Endothelial cell (in vitro differentiated cells): ENCODE measurements around the gene ANXA8. TPM values are rescaled to one million over a fixed set of nuclear protein-coding genes. Genes with fewer than 3 reads are reported as not detected.
"Not testable (repeated sequence)": the region's sequence is repeated elsewhere in the genome, so short reads cannot be mapped to it uniquely, and the experiment has no call there.

Experiments
- DNase-seq: peaks from one replicate; pipeline ENCODE4 v3.0.0; 2021; ENCODE audit warnings: low spot score
- H3K27ac Mint-ChIP-seq: one replicate; pipeline ENCODE4 v1.8.0; 2021; ENCODE audit warnings: mixed read lengths, inconsistent platforms; ENCODE audit not compliant: unreplicated experiment
- H3K27me3 Mint-ChIP-seq: one replicate; pipeline ENCODE4 v1.8.0; 2021; ENCODE audit warnings: mild to moderate bottlenecking, moderate library complexity, mixed read lengths, inconsistent platforms; ENCODE audit not compliant: unreplicated experiment
- H3K36me3 Mint-ChIP-seq: one replicate; pipeline ENCODE4 v1.8.0; 2021; ENCODE audit warnings: mild to moderate bottlenecking, low read depth, mixed read lengths, inconsistent platforms; ENCODE audit not compliant: unreplicated experiment
- H3K4me1 Mint-ChIP-seq: one replicate; pipeline ENCODE4 v1.8.0; 2021; ENCODE audit warnings: mild to moderate bottlenecking, mixed read lengths, inconsistent platforms; ENCODE audit not compliant: unreplicated experiment
- H3K4me3 Mint-ChIP-seq: one replicate; pipeline ENCODE4 v1.8.0; 2021; ENCODE audit warnings: mild to moderate bottlenecking, mixed read lengths, inconsistent platforms; ENCODE audit not compliant: unreplicated experiment
- H3K9me3 Mint-ChIP-seq: one replicate; pipeline ENCODE4 v1.8.0; 2021; ENCODE audit warnings: mixed read lengths, inconsistent platforms; ENCODE audit not compliant: unreplicated experiment
- total RNA-seq: library from RNA; stranded (reverse); fragmentation: NEBNext Ultra II Directional; extraction: Animal tissue kit (Norgen Biotek cat#: 25700); gene quantifications from one replicate; pipeline ENCODE4 v1.2.1, GENCODE V29; 2021; ENCODE audit not compliant: unreplicated experiment

ANXA8 gene
- total RNA-seq, 1 donor from 2014 or later, result not detected

DNA sequence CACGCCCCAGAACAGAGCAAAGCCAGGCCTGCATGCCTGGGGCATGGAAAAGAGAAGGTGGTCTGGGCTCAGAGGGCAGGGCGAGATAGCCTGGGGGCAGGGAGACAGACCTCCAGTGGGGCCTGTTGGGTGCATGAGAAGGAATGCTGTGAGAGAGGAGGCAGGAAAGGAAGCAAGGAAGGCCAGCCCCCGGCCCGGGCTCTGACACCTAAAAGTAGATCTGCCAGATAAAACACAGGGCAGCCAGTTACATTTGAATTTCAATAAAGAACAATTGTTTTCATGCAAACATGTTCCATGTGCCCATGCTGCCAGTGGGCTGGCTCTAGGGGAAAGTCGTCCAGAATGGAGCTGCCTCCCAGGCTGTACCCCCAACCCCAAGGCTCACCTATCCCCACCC is 5.8 kb downstream of the ANXA8 start:
- not testable (repeated sequence) for H3K27ac Mint-ChIP-seq, H3K27me3 Mint-ChIP-seq, H3K36me3 Mint-ChIP-seq, H3K4me3 Mint-ChIP-seq, H3K9me3 Mint-ChIP-seq, DNase-seq, H3K4me1 Mint-ChIP-seq

- not testable (repeated sequence) for H3K4me3 Mint-ChIP-seq, H3K27me3 Mint-ChIP-seq, H3K4me1 Mint-ChIP-seq, DNase-seq, H3K9me3 Mint-ChIP-seq, H3K27ac Mint-ChIP-seq, H3K36me3 Mint-ChIP-seq
Observed at GRCh38 chr10:47477078-47477477, 6.8 kb downstream of the ANXA8 start.

DNA sequence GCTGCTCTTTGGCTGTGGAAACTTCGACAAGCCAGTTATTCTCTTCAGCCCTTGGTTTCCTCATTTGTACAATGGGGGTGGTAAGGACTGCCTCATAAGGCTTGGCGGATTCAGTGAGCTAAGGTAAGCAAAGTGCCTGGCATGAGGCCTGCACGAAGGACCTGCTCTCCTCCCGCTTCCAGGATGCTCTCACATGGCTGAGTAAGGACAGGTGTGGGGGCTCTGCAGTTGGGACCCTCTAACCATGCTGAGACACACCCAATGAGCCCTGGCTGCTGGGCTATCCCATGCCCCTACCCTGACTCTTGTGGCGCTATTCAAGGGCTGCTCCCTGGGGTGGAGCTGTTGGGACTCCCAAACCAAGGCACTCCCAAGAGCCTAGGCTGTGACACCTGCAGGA is 8.8 kb downstream of the ANXA8 start:
- DNase-seq, H3K4me1 Mint-ChIP-seq, H3K27me3 Mint-ChIP-seq, H3K27ac Mint-ChIP-seq, H3K4me3 Mint-ChIP-seq, H3K36me3 Mint-ChIP-seq, H3K9me3 Mint-ChIP-seq: not testable (repeated sequence)

GRCh38 chr10:47473516-47473915 is 10.4 kb downstream of the ANXA8 start:
- H3K4me3 Mint-ChIP-seq, H3K27me3 Mint-ChIP-seq, H3K27ac Mint-ChIP-seq, H3K36me3 Mint-ChIP-seq, H3K9me3 Mint-ChIP-seq, DNase-seq, H3K4me1 Mint-ChIP-seq: not testable (repeated sequence)

GRCh38 chr10:47472647-47473046 is 11.3 kb downstream of the ANXA8 start:
- not testable (repeated sequence) for H3K4me3 Mint-ChIP-seq

DNA sequence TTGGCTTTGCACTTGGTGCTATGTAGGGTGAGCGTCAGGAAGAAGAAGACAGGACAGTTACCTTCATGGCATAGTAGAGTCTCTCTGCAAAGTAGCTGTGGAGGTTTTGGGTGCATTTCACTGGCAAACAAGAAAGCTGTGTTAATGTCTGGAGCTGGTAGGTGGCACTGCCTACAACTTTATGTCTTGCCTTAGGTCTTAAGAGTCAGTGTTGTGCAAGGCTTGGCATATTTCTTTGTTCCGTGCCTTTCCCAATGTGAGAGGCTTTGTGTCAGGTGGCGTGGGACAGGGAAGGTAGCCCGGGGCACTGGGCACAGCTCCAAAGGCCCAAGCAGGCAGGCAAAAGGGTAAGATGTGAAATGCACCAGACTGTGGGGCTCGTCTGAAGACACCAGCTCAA is 11.8 kb downstream of the ANXA8 start:
- not testable (repeated sequence) for H3K27me3 Mint-ChIP-seq, H3K9me3 Mint-ChIP-seq, H3K27ac Mint-ChIP-seq, DNase-seq, H3K4me3 Mint-ChIP-seq, H3K4me1 Mint-ChIP-seq, H3K36me3 Mint-ChIP-seq

More at GRCh38 chr10:47472647-47473046, 11.3 kb downstream of the ANXA8 start:
- not testable (repeated sequence) for H3K27ac Mint-ChIP-seq, H3K9me3 Mint-ChIP-seq, DNase-seq, H3K36me3 Mint-ChIP-seq, H3K4me1 Mint-ChIP-seq, H3K27me3 Mint-ChIP-seq

GRCh38 chr10:47468731-47469528 is 15.0 kb downstream of the ANXA8 start:
- H3K4me3 Mint-ChIP-seq, H3K27ac Mint-ChIP-seq, H3K9me3 Mint-ChIP-seq, H3K36me3 Mint-ChIP-seq, DNase-seq, H3K27me3 Mint-ChIP-seq, H3K4me1 Mint-ChIP-seq: not testable (repeated sequence)

DNA sequence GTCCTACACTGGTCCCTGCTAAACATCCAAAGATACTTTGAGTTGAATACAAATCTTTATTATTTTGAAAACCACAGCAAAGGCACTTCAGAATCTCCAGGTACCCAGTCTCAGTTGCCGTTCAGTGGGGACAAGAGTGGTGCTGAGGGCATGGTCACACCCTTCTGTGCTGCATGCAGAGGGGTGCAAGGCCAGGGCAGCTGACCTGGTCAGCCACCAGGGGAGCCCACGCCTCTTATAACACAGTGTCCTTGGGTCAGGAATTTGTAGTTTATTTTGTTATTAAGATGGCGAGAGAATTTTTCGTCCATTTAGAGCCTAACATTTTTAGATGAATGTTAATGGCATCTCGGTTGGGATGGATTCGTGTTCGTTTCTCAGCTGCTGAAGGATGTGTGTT is 16.0 kb downstream of the ANXA8 start:
- not testable (repeated sequence) for DNase-seq, H3K4me3 Mint-ChIP-seq, H3K9me3 Mint-ChIP-seq, H3K27me3 Mint-ChIP-seq, H3K27ac Mint-ChIP-seq, H3K4me1 Mint-ChIP-seq, H3K36me3 Mint-ChIP-seq

DNA sequence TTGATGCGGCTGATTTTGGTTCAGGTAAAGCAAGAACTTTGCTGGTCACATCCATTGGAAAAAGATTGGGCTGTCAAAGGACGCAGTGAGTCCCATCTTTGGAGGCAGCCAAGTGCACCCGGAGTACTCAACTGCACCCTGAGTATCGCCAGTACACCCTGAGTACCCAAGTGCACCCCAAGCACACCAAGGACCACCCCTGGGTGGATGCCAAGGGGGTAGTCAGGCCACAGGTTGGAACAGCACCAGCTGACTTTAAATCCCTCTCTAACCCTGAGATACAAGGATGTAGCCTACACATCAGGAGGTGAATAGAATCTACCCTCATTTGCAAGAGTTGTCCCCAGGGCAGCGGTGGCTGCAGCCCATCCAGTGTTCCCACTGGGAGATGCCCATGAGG is 16.5 kb downstream of the ANXA8 start:
- not testable (repeated sequence) for H3K9me3 Mint-ChIP-seq, H3K4me1 Mint-ChIP-seq, H3K27ac Mint-ChIP-seq, H3K4me3 Mint-ChIP-seq, H3K27me3 Mint-ChIP-seq, H3K36me3 Mint-ChIP-seq, DNase-seq

GRCh38 chr10:47465216-47465917 is 18.5 kb downstream of the ANXA8 start:
- not testable (repeated sequence) for H3K4me1 Mint-ChIP-seq, H3K36me3 Mint-ChIP-seq, H3K4me3 Mint-ChIP-seq, H3K27ac Mint-ChIP-seq, H3K9me3 Mint-ChIP-seq, DNase-seq, H3K27me3 Mint-ChIP-seq

DNA sequence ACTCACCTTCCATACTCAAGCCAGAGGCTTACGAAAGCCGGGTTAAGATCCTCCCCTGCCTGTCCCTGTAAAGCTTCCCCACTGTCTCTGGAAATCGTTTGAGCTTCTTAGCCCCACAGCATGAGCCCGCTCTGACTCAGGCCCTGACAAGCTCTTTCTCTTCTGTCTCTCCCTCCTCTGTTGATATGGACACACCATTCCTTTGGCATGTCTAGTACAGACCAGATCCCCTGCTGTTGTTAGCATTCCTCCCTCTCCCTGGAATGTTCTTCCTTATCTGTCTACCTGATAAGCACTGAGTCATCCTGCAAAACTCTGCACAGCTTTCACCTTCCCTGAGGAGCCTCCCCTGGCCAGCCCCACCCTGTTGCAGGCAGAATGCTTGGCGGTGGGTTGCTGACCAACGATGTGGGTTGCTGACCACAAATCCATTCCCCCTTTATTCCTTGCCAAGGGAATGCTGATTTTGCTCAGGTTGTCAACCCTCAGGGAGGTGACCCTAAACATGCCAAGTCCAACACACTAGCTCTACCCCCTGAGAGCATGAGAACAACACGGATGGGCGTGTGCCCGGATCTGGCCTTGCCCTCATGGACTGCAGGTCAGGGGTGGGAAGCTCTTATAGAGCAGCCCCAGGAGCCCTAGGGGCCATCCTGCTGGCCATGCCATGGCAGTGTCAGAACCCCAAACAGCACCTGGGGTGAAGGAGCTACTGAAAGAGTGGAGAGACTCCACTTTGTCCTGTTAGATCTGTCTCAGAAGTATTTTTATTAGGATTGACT is 21.1 kb downstream of the ANXA8 start:
- H3K9me3 Mint-ChIP-seq, H3K27ac Mint-ChIP-seq, H3K4me1 Mint-ChIP-seq, DNase-seq, H3K4me3 Mint-ChIP-seq, H3K36me3 Mint-ChIP-seq, H3K27me3 Mint-ChIP-seq: not testable (repeated sequence)

DNA sequence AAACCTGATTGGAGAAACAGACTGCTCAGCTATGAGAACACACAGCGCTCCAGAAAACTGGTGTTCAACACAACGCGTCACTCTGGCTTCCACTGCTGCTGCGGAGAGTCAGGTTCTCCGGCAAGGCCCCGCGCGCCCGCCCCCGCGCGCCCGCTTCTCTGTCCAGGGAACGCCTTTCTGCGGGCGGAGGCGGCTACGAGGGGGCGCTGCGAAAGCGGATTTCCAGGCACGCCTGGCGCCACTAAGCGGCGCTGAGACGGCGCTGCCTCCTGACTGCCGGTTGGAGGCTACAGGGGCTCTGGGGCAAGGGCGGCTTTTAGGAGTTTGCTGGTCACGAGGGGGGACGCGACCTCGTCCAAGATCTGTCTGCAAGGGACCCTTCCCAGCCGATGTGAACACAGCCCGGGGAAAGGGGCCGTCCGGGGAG is 22.6 kb downstream of the ANXA8 start:
- not testable (repeated sequence) for H3K9me3 Mint-ChIP-seq, H3K27ac Mint-ChIP-seq

More for the DNA sequence above, 22.6 kb downstream of the ANXA8 start:
- H3K27me3 Mint-ChIP-seq, DNase-seq, H3K4me3 Mint-ChIP-seq, H3K36me3 Mint-ChIP-seq, H3K4me1 Mint-ChIP-seq: not testable (repeated sequence)
